ENCODE data around the gene VMO1.

- TF ChIP-seq EZH2 (IDR thresholded peaks at IDR 0.05; ENCODE audit: insufficient read depth, low read length): no peak
- TF ChIP-seq CTCF (IDR thresholded peaks at IDR 0.05; ENCODE audit: insufficient read depth, low read depth, low read length): no peak
These were observed 21.6 kb downstream of the VMO1 start for GRCh38 chr17:4764595-4764994.
